ENCODE results near the gene PROM1.

PROM1 gene

DNA sequence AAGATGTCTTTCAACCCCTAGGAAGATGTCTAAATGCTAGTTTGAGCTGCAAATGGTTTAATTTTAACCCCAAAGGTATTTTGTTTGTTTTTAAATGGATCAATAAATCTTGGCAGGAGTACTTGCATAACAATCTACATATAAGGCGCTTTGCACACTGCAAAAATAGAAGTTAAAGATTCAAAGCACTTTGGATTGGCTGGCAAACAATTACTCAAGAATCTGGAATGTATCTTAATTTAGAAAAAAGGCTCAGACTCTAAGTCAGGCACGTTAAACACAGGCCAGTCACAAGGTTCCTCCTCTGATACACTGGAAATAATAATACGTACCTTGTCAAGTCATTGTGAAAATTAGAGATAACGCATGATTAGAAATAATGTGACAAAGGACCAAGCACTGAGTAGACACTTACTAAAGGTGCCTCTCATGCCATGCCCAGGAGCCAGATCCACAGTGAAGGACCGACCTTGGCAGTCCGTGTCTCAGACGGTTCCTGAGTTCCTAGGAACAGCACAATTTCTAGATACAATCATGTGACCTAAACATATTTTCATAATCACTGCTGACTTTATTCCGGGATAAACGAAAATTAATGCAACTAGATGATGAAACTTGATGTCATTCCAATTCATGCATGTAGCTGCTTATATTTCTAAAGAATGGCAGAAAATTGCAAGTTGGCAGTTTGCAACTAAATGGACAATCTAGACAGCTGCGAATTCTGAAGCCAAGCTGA, 49.6 kb downstream of the PROM1 start:
- no peak overlapping the region for H3K4me3 ChIP-seq (ENCODE audit: control insufficient read depth, low read depth, low read length)
- TF ChIP-seq CTCF (conservative IDR thresholded peaks at IDR 0.05; ENCODE audit: control insufficient read depth, insufficient read depth, low read depth, low read length): no peak
- no peak for DNase-seq (ENCODE audit: low read depth)

GRCh38 chr4:16032396-16032770, 51.4 kb downstream of the PROM1 start:
- no peak for DNase-seq (ENCODE audit: low read depth)
- no peak for TF ChIP-seq CTCF (conservative IDR thresholded peaks at IDR 0.05; ENCODE audit: control insufficient read depth, insufficient read depth, low read depth, low read length)
- no peak overlapping the region for H3K4me3 ChIP-seq (ENCODE audit: control insufficient read depth, low read depth, low read length)

DNA sequence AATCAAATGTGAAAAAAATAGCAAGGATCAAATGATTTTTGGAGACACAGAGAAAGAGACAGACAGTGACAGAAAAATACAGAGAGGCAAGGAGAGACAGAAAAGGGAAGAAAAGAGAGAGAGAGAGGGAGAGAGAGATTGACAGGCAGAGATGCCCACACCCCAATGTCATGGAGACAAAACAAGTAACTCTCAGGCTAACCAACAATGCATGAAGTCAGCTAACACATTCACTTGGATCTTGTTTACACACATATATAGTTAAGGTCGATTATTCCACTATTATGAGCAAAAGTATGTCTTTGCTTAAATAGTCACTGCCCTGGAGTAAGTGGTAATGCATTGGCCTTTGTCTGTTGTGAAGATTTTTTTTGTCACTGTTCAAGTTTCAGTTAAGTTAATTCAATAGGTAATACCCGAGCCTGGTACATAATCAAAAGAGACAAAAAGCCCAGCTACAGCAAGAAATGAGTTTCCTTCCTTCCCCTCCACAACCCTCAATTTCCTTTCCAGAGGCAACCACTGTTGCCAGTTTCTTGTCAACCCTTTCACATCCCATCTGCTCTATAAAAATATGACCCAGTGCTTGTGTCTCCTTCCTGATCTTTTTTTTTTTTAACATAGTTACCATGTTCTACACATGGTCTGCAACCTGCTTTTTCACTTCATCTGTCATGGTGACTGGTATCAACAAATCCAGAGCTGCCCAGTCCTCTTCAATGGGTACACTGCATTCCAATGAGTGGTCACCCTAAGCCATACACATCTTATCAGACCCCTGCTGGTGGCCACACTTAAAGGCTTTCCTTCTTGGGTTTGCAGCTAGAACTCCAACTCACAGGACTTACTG, 52.1 kb downstream of the PROM1 start:
- no peak overlapping the region for H3K4me3 ChIP-seq (ENCODE audit: control insufficient read depth, low read depth, low read length)
- DNase-seq (ENCODE audit: low read depth): no peak
- TF ChIP-seq CTCF (conservative IDR thresholded peaks at IDR 0.05; ENCODE audit: control insufficient read depth, insufficient read depth, low read depth, low read length): no peak

- H3K4me3 ChIP-seq (ENCODE audit: control insufficient read depth, low read depth, low read length): no peak overlapping the region
- TF ChIP-seq CTCF (conservative IDR thresholded peaks at IDR 0.05; ENCODE audit: control insufficient read depth, insufficient read depth, low read depth, low read length): no peak
- DNase-seq (ENCODE audit: low read depth): no peak
Observed at GRCh38 chr4:16029886-16030285, 53.9 kb downstream of the PROM1 start.

GRCh38 chr4:16029262-16029661, 54.6 kb downstream of the PROM1 start:
- DNase-seq (ENCODE audit: low read depth): peak; percentile 80

DNA sequence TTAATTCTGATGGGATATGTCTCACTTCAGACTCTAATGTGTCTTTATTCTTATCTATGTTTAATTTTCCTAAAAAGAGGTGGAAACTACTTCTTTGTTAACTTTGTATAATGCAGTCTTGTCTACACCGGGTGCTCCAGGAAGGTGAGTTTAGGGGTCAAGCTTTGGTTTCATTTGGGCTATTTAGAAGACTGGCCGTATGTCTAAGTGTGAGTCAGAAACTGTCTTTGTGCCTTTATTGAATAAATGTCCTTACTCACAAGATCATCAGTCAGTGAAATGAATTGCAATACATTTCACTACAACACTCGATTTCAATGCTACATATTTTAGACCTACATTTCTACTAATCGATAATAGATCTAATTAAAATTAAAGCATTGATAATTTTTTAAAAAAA, 56.2 kb downstream of the PROM1 start:
- no peak overlapping the region for H3K4me3 ChIP-seq (ENCODE audit: control insufficient read depth, low read depth, low read length)
- DNase-seq (ENCODE audit: low read depth): peak; percentile 63
- TF ChIP-seq CTCF (conservative IDR thresholded peaks at IDR 0.05; ENCODE audit: control insufficient read depth, insufficient read depth, low read depth, low read length): no peak

More at GRCh38 chr4:16029262-16029661, 54.6 kb downstream of the PROM1 start:
- TF ChIP-seq CTCF (conservative IDR thresholded peaks at IDR 0.05; ENCODE audit: control insufficient read depth, insufficient read depth, low read depth, low read length): no peak
- no peak overlapping the region for H3K4me3 ChIP-seq (ENCODE audit: control insufficient read depth, low read depth, low read length)

All from fibroblast of mammary gland (primary cell).